AML-193 (cell line): Measurements from ENCODE around the gene PLK3.
A peak's percentile ranks its signal among the peaks of the same experiment; 100 is the strongest.
"Not testable (repeated sequence)": the region's sequence is repeated elsewhere in the genome, so short reads cannot be mapped to it uniquely, and the experiment has no call there.

Experiments used
- DNase-seq, 2 experiments: peaks; one replicate each; lab custom pipeline; 2025; lab: John Stamatoyannopoulos, UW

PLK3 gene

DNA sequence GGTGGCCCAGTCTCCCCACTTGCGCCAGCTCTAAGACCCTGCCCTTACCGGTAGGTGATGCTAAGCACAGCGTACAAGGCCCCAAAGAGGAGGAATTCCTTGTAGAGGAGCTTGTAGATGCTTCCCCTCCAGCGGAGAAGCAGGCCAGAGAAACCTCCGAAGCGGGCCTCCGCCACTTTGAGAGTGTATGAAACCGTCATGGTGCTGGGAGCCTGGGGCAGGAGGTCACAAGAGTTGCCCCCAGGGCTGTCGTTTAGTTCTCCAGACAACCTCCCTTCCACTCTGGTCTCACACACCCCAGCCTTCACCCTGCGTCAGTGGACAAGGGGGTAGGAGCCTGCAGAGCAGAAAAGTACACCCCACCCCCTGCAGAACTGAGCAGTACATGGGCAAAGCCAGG lies 12.7 kb upstream of the PLK3 start:
- DNase-seq = no peak

DNA sequence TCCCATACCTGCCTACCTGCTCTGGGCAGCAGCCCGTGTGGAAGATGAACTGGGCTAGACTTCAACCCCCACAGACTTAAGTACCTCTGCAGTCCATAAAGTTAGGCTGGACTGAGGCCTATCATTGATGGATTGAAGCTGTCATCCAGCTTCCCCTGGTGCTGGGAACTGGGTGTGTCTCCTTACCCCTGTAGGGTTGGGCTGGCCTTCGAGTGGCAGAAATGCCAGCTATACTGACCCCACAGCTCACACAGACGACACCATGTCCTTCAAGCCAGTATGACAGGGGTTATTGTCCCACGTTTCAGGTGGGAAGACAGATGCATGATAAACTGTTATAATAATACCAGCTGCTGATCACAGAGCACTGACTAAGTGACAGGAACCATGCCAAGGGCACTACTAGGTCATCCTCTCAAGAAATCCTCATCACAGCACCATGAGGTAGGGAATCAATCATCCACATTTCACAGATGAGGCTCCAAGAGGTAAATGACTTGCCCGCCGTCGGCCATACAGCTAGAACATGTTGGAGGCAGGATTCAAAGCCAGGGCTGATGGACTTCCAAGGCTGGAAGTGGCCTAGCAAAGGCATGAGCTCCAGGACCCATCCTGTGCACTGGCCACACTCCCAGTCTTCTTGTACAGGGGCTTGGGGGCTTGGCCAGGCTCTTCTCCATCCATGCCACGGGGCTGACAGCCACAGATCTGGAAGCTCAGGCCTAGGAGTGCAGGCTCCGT lies 11.9 kb upstream of the PLK3 start, which contains the start of gene BEST4:
Gene BEST4 (minus strand): TSS at position 51 of the 741 bp plus-strand sequence. CDS start 465 bp downstream, outside the sequence.
- DNase-seq = no peak

DNA sequence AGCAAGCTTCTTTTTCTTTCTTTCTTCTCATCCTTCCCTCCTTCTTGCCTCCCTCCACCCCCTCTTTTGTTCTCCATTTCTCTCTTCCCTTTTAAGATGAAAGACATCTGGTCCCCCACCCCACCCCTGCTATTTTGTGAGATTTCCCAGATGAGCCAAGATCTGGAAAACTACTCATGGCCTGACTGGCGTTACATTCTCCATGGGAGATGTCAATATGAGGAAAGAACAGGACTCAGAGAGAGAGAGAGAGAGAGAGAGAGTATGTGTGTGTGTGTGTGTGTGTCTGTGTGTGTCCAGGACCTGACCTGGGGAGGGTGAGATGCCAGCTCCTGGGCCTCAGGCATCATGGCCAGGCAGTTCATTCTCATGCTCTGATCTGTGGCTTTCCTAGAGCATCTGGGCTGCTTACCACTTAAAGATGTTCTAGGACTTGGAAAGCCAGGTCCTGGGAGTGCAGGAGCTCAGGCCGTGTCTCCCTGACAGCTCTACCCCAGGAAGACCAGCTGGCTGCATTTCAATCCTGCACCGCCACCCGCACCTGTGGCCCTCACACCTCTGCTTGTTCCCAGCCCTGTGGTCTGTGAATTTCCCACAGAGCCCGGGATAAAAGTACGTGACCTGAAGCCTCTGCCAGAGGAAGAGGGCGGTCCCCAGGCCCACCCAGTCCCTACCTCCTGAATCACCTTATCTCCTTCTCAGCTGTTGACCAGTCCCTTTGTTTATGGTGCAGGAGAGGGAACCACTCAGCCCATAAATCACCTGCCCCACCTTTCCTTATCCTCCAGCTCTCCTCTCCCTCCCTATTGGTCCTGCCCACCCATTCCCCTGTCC lies 9.0 kb upstream of the PLK3 start:
- no peak for DNase-seq

DNA sequence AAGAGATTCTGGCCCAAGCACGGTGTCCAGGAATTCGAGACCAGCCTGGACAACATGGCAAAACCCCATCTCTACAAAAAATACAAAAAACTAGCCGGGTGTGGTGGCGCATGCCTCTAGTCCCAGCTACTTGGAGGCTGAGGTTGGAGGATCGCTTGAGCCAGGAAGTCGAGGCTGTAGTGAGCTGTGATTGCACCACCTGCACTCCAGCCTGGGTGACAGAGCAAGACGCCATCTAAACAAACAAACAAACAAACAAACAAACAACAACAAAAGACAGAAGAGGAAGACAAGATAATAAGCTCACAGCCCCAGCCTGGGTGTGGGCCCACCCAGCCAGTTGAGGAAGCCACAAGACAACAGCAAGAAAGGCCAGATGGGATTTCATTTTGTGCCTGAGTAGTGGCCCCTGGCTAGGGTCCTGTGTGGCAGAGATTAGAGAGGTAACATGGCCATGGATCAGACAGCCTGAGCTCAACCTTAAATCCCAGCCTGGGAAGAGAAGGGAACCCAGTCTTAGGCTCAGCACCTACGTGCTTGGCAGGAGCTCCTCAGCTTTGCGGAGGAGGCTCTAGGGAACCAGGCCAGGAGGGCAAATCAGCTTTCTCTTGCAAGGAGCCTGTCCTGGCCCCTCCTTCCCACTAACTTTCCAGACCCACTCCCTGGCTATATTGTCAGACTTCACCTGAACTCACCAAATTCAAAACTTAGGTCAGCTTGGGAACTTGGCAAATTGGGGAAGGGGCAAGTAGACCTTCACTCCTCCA lies 7.3 kb upstream of the PLK3 start:
- no peak for DNase-seq

DNA sequence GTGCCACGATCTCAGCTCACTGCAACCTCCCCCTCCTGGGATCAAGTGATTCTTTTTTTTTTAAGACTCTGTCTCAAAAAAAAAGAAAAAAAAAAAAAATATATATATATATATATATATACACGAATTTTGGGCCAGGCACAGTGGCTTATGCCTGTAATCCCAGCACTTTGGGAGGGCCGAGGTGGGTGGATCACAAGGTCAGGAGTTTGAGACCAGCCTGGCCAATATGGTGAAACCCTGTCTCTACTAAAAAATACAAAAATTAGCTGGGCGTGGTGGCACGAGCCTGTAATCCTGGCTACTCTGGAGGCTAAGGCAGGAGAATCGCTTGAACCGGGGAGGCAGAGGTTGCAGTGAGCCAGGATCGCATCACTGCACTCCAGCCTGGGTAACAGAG lies 2.3 kb upstream of the PLK3 start:
- not testable (repeated sequence) for DNase-seq

DNA sequence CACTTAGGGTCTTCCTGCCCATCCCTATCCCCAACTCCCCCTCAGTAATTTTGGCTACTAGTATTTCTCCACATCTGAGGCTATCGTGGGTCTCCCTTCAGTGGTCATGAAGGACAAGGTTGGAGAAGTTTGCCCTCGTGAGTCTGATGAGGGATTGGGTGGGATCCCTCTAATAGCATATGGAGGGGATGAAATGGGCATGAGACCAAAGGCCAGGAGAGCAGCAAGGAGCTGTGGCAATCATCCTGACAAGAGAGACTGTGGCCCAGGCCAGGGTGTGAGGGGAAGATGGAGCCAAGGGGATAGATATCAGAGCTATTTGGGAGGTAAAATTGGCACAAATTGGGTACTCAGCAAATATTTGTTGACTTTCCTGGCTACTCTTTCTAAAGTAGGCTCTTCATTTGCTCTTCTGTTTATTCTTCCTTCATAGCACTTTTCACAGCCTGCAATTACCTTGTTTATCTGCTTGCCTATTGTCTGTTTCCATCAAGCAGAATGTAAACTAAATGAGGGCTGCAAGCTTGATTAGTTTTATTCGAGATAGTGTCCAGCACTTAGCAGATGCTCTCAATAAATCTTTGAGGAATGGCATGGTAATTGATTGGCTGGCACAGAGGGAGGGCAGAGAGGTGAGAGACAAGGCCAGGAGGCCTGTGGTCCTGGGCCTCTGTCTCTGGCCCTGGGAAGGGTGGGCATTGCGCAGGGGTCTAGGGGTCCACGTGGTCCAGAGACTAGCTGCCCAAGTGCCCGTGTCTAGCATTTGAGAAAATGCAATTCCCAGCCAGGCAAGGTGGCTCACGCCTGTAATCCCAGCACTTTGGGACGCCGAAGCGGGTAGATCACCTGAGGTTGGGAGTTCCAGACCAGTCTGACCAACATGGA lies 1.5 kb upstream of the PLK3 start:
- no peak for DNase-seq

DNA sequence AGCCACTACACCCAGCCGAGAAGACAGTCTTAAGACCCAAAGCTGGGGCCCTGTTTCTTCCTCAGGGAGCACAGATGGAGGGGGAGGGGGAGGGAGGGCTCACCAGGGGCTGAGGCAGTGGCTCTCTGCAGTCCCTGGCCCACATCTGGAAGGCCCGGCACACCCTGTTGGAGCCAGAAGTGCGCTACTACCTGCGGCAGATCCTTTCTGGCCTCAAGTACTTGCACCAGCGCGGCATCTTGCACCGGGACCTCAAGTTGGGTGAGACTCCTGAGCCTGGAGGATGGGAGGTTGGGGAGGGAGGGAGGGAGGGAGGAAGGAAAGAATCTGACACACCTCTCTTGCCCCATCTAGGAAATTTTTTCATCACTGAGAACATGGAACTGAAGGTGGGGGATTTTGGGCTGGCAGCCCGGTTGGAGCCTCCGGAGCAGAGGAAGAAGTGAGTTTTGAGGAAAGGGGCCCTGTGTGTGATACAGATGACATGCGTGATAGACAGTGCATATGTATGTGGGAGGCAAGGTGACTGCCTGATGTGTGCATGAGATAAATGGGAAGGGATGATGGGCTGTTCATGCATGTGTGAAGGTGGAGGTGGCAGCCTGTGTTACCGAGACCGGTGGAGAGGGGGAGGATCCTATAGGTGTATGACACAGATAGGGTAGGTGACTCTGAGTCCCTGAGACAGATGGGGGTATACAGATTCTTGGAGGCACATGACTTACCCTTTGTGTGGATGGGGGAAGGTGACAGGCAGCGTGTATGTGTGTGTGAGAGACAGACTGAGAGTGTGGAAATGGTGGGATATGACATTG lies 1.5 kb downstream of the PLK3 start:
- DNase-seq = no peak

DNA sequence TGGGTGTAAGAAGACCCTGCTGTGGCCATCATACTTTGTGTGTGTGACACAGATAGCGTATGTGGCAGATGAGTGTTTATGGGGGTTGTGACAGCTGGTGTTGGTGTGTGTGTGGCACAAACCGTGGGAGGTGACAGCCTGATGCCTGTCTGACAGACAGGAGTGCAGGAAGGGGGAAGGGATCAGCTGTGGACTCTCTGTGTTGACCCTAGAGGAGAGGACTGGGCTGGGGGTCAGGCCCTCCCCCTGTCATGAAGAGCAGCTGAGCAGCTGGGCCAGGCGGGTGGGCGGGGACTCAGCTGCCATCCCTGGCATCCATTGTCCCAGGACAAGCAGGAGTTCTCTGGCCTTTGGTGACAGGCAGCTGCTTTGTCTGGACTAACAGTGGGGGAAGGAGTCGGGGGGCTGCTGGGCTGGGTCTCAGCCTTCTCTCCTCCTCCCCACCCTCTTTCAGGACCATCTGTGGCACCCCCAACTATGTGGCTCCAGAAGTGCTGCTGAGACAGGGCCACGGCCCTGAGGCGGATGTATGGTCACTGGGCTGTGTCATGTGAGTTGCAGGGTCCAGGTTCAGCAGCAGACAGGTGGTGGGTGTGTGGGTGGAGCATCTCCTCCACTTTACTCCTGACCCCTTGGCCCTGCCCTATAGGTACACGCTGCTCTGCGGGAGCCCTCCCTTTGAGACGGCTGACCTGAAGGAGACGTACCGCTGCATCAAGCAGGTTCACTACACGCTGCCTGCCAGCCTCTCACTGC lies 2.3 kb downstream of the PLK3 start:
- DNase-seq = no peak

DNA sequence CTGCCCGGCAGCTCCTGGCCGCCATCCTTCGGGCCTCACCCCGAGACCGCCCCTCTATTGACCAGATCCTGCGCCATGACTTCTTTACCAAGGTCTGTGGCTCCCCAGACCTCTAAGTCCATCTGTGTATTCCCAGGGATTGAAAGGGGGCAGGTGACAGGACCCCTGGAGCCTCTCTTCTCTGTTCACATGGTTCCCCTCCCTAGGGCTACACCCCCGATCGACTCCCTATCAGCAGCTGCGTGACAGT lies 2.8 kb downstream of the PLK3 start:
- no peak for DNase-seq

DNA sequence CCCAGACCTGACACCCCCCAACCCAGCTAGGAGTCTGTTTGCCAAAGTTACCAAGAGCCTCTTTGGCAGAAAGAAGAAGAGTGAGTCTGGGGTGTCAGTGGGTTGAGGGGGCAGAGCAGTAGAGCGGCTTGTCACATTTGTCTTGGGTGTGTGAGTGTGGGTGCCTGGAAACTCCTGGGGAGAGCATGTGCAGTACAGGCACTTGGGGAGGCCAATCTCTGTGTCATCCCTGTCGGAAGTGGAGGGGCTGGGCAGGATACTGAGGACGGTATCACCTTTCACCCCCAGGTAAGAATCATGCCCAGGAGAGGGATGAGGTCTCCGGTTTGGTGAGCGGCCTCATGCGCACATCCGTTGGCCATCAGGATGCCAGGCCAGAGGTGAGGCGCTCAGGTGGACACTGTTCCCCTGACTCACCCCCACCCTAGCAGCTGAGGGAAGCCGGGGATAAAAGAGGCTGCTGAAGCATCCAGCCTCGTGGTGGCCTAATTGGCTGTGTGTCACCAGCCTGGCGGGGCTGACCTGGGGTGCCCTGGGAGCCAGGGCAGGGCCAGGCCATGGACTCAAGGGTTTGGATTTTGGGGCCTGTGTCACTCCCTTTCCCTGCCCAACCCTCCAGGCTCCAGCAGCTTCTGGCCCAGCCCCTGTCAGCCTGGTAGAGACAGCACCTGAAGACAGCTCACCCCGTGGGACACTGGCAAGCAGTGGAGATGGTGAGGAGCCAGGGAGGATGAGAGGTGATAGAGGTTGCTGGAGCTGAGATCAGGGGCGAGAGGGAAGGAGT lies 3.3 kb downstream of the PLK3 start:
- DNase-seq = no peak

DNA sequence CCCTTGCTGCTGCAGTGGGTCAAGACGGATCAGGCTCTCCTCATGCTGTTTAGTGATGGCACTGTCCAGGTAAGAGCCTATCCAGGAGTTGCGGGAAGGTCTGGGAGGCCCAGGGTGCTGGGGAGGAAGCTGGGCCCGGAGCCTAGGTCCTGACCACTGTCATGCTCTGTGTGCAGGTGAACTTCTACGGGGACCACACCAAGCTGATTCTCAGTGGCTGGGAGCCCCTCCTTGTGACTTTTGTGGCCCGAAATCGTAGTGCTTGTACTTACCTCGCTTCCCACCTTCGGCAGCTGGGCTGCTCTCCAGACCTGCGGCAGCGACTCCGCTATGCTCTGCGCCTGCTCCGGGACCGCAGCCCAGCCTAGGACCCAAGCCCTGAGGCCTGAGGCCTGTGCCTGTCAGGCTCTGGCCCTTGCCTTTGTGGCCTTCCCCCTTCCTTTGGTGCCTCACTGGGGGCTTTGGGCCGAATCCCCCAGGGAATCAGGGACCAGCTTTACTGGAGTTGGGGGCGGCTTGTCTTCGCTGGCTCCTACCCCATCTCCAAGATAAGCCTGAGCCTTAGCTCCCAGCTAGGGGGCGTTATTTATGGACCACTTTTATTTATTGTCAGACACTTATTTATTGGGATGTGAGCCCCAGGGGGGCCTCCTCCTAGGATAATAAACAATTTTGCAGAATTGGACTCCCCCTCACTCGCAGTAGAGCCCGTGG lies 5.3 kb downstream of the PLK3 start:
- DNase-seq = no peak

DNA sequence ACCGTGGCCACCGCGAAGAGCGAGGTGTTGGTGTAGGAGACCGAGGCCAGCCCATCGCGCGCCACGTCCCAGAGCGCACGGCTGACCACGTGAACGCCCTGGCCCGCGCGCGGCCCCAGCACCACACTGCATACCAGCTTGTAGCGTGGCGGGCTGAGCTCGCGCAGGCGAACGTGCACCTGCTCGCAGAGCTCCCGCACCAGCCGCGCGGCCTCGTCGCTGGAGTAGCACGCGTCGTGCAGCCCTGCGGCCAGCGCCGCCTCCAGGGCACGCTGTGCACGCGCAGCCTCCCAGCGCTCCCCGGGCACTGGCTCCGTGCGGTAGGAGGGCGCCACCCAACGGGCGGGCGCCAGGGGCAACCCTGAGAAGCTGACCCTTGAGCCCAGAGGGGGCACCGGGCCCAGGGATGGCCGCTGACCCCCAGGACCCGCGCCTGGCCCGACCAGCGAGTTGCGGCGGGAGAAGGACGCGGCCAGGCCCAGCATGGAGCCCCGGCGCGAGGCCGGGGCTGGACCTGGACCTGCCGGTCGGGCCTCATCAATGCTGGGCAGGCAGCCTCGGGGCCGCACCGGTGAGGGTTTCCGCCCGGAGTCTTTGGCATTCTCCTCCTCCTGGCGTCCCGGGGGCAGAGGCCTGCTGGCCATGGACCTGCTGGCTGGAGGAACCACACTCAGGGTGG lies 6.0 kb downstream of the PLK3 start:
- no peak for DNase-seq

DNA sequence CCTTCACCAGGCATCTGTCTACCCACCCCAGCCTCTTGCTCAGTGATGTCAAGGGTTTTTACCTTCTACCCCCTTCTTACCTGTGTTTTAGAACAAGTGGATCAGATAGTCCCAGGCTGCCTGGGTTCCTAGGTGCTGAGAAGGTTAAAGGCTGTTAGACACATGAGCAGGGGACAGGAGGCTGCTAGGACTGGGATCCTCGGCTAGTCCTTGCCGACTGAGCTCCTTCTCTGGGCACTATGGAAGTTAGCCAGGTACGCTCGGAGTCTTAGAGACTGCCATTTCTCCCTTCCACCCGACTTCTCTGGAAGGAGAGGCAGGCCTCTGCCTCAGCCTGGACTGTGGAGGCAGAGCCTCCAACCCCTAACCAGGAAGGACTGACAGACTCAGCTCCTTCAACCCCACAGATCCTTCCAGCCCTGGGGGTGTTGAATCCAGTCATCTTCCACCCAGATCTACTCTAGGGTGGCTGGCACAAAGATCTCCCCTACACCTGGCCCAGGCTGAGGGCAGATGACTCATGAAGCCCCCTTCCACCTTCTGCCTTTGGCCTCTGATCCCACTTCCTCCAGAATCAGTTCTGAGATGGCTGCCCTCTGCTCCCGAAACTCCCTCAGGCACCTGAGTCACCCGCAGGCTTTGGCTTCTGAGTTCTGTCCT lies 6.7 kb downstream of the PLK3 start, which contains the start of gene DYNLT4:
Gene DYNLT4 (minus strand): TSS at position 648 of the 660 bp plus-strand sequence. CDS start 683 bp downstream, outside the sequence.
- DNase-seq = no peak

DNA sequence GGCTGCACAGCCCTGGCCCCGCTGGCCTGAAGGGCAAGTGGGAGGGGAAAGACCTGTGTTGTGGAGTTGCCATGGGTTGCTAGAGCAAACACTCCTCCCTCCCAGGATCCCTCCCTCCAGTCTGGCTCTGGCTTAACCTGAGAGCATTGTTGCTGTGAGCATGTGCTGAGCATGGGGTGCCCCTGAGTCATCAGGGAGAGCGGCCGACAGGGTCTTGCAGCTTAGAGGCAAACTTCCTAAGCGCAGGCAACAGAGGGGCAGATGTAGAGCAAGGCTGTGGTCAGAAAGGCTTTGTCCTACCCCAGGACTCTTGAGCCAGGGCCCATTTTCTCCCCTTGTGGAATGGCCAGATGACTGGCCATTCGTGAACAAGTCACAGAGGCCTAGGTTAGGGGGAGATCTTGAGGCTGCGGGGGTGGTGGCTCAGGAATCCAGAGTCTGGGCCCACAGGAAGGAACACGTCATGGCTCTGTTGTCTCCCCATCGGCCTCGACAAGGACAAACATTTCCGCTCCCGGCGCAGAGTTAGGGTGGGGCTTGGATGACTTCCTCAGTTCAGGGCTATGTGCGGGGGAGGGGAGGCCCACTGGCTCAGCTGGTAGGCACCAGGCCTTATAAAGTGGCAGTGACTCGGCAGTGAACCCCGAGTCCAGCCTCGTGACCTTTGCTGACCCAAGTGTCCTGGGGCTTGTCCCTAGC lies 7.3 kb downstream of the PLK3 start:
- DNase-seq = peak; percentile 85 to 89

DNA sequence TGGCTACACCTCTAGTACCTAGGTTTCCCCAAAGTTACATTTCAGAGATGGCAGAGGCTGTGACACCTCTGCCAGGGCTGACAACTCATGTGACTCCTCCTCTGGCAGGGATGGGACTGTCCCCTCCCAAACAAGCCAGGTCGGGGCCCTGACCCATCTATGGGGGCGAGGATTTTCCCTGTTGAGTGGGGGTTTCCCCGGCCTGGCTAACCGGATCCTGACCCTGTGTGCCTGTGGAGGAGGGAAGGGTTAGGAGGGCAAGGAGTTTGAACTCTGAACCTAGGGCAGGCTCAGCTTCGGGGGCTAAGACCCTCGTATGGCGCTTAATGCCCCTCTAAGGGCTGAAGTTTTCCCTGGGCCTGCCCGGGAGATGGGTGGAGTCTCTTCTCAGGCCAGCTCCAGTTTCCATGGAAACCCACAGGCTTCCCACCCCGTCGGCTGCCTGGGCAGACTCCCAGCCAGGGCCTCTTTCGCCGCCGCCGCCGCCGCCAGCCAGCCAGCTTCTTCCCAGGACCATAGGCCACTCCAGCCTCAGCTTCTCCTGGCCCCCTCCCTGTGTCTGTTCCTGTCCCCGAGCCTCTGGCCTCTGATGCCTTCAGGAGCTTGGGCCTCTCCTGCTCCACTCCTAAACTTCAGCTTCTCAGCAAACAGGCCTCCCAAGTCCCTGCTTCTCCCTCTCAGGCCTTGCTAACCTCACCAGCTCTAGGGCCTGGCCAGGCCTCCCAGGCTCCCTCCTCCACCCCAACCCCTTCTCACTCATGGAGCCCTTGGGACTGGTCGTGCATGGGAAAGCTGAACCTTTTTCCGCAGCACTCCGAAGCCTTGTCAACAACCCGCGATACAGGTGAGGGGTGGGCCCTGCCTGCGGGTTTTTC lies 8.1 kb downstream of the PLK3 start, which contains the start of gene BTBD19:
Gene BTBD19 (plus strand): TSS at position 461 of the 875 bp plus-strand sequence. CDS start 298 bp downstream, at position 759.
- no peak for DNase-seq
